Stomach (tissue), 4 donors: ENCODE results near the gene TUT4.

Source experiments
- CTCF ChIP-seq, 7 experiments: fragments of 450-650 bp in 4 of 7; fragments of 200-600 bp in 3 of 7; sonication (generic) in 3 of 7; IDR thresholded peaks; one replicate each; pipeline ENCODE4 v1.5.1; 2016 to 2019; ENCODE audit warnings: antibody characterized with exemption in 7 of 7, control low read depth in 2 of 7, mild to moderate bottlenecking in 1 of 7
- POLR2A ChIP-seq, 4 donors: fragments of 450-650 bp; IDR thresholded peaks; one replicate each; pipeline ENCODE4 v1.6.1; 2016; ENCODE audit warnings: antibody characterized with exemption in 4 of 4, control low read depth in 2 of 4, mild to moderate bottlenecking in 1 of 4, moderate library complexity in 1 of 4

DNA sequence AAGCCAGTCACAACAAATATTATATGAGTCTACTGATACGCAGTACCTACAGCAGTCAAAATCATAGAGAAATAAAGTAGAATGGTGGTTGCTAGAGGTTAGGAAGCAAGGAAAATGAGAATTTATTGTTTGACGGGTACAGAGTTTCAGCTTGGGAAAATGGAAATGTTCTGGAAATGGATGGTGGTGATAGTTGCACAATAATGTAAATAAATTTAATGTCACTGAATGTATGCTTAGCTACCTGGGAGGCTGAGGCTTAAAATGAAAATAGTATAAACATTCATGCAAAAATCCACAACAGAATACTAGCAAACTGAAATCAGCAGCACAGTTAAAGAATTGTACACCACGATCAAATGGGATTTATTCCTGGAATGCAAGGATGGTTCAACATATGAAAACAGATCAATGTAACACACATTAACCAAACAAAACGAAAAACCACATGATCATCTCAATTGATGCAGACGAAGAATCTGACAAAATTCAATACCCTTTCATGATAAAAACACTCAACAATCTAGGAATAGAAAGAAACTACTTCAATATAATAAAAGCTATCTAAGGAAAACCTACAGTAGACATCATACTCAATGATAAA lies 10.7 kb downstream of the TUT4 start:
- no peak for TF ChIP-seq CTCF (IDR thresholded peaks at IDR 0.05)
- TF ChIP-seq POLR2A (IDR thresholded peaks at IDR 0.05): no peak
